Measurements from ENCODE around the gene EPS15.
"Not testable (repeated sequence)": the region's sequence is repeated elsewhere in the genome, so short reads cannot be mapped to it uniquely, and the experiment has no call there.

EPS15 gene

DNA sequence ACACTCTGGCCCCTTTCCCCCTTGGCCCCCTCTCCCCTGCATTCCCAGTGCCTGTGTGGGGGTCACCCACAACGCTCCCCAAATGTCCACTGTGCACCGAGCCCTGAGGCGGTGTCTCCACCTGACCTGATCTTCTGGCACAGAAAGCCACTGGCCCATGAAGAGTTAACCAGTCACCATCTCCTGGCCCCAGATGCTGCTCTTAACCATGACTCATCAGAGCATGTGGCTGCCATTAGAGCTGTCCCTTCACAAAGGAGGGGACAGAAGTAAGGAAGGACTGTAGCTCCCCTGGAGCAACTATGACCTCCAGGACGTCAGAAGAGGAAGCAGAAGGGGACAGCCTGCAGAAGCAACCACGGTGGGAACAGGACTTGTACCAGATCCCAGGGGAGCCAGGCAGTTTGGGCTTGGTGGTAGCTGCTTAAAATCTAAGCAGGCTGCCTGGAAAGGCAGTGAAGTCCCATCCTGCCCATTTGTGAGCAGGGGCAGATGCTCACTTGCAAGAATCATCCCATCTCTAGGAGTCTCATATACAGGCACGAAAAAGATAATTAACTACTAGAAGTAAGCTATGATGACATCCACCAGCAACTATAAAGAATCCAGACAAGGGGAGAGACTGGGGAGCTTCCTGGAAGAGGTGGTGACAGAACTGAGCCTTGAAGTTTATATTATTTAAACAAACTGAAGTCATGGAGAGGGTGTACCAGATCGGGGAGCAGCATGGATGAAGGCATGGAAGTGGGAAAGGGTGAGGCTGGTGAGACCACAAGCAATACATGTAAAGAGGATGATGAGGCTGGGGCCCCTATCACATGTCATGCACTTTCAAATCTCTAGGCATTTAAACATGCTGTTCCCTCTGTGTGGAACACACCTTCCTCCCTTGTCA lies 187.6 kb downstream of the EPS15 start:
- no peak for DNase-seq (ENCODE audit: low read depth)

DNA sequence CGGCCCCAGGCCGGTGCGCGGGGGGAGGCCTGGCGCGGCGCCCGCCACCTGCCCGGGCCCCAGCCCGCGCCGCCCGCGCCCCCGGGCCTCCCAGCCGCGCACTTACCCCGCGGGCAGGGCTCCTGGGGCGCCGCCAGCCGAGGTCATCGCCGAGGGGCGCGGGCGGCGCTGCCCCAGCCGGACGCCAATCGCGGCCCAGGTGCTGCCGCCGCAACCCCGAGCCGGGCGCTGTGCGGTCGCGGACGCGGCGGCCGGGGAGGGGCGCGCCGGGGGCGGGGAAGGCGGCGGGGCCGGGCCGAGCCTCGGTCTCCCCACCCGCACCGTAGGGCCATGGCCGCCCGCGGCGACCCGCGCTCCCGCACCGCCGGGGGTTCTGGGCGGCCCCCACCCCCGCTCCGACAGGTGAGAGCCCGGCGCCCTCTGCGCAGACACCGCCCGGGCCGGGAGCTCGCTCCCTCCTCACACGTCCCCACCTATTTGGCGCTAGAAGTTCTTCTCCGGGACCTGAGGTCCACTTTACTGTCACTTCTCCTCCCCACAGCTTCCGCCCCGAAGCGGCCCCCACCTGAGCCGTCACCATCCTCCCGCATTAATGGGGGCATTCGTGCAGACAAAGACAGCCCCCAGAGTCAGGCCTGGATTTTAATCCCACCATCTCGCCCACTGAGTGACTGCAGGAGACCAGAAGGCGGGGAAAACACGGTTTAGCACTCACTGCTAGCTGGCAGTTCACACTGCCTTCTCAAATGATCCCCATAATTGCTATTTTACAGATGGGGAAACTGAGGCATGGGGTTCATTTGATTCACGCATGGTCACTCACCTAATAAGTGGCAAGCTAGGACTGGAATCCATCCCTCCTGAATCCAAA lies 188.5 kb downstream of the EPS15 start, which contains the start of gene TTC39A:
TTC39A (minus strand) TSS at position 232 of the 871 bp plus-strand sequence; CDS start at position 147, 85 bp downstream.
- DNase-seq (ENCODE audit: low read depth), result no peak

DNA sequence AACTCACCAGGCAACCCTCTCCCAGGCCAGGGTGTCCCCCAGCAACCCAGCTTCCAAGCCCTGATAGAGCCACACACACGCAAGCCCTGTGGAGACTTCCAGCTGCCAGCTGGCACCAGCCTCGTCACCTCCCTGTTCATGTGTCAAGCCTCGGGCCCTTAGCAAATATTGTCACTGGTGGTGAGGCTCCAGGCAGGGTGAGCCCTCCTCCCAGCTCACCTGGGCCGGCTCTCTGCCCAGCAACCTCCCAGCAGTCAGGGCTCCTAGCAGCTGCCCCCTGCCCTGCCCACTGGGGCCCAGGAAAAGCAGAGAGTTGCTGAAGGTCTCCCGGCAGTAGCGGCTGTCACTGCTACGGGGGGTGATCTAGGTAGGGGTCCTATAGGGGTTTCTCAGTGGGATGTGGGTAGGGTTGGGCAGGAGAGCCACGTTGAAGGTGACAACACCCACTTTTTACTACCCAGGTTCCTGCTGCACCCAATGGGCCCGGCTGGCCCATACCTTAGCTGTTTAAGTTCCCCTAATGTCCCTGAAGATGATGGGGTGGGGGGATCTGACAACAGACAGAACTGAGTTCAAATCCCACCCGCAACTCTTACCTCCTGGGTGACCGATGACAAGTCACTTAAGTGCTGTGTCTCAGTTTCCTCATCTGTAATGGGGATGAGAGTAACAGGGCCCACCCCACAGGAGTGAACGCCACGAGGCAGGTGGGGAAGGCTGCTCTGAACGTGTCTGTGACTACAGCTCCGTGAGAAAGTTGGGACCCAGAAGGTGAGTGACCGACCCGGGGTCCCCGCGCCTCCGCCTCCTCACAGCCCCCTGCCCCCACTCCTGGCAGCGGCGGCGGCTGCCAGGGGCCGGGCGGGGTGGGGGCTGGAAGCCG lies 189.4 kb downstream of the EPS15 start:
- no peak for DNase-seq (ENCODE audit: low read depth)

DNA sequence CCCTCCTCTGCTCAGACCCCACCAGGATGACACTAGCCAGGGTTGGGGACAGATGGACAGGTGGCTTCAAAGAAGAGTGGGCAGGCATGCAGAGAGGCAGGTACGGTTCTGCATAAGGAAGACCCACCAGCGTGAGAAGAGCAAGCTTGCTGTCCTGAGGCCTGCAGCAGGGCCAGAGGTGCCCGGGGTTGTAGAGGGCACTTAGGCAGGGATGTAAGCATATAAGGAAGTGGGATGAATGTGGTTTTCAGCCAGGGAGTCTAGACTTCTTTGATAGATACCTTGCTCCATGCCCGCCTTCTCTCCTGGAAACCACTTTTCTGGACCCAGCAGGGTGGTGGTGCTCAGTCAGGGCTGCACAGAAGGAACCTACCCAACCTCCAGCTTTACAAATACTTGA lies 190.1 kb downstream of the EPS15 start:
- DNase-seq (ENCODE audit: low read depth), result no peak

DNA sequence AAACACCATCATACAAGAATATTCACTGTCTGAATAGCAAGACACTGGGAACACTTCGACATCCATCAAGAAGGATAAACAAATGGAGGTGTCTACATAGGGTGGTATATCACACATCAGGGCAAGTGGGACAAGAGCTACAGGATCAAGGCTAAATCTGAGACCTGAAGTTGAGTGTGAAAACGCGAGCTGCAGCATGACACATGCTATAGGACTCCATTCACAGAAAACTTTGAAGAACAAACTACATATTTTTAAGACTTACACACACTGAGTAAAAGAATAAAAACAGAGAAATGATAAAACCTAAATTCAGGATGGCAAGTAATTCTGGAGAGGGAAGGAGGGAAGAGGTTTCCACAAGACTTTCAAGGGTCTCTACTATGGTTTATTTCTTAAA lies 190.8 kb downstream of the EPS15 start:
- DNase-seq (ENCODE audit: low read depth), result no peak

DNA sequence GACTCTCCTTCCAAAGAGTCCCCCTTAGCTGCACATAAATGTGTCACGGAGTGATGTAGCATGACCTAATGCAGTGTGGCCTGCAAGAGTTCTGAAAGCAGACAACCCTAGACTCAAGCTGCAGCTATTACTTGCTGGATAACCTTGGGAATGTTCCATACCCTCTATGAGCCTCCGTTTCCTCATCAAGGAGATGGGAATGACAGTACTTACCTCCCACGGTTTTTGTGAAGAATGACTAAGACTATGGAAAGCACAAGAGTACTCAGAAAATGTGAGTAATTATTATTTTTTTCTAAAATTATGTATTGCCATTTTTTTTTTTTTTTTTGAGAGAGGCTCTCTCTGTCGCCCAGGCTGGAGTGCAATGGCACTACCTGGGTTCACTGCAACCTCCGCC lies 191.7 kb downstream of the EPS15 start:
- no peak for DNase-seq (ENCODE audit: low read depth)

DNA sequence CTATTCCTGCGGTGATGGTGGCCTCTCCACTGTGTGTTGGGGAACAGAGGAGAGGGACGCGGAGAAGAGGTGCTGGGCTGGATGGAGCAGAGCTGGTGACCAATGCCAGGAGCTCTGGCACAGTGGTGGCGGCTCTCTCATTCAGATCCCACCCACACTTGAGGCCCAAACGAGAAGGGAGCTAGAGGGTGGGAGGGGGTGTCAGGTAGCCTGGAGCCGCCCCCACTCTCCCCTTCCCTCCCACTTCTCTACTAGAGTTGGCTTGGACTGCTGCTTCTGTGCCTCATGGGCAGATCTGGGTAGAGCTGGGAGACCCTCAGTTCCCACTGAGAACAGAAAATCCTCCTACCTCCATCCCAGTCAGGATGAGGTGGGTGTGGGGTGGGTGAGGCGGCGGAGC lies 192.2 kb downstream of the EPS15 start:
- no peak for DNase-seq (ENCODE audit: low read depth)

DNA sequence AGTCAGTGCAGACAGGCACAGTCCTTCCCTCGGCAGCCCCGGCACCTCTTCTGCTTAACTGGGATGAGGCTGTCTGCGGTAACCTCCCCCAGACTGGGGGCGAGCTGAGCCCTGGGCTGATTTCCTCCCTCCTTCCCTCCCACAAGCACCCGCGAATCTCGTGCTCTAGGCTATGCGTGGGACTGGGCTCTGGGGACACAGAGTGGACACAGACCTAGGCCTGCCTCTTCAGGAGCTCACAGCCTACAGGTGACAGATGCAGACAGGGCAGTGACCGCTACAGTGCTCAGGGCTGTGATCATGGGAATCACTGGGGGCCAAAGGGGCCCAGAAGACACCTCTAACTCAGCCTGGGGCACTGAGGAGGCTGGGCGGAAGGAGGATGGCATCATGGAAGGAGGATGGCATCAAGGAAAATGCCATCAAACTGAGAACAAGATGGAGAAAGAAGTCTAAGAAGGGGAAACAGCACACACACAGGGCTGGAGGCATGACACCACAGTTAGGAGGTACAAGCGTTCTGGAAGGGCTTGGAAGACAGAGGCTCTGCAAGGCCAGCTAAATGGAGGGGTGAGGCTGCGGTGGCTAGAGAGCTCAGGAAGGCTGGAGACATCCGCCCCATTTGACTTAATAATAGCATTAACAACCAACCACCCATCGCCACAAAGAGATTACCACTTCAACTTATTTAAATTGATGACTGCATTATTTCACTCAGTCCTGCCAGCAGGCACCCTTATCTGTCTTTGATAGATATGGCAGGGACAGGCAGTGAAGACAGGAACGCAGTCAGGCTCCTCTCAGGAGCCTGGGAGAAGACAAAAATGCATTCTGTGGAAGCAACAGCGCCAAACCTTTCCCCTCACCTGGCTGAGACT lies 192.9 kb downstream of the EPS15 start:
- DNase-seq (ENCODE audit: low read depth), result no peak

DNA sequence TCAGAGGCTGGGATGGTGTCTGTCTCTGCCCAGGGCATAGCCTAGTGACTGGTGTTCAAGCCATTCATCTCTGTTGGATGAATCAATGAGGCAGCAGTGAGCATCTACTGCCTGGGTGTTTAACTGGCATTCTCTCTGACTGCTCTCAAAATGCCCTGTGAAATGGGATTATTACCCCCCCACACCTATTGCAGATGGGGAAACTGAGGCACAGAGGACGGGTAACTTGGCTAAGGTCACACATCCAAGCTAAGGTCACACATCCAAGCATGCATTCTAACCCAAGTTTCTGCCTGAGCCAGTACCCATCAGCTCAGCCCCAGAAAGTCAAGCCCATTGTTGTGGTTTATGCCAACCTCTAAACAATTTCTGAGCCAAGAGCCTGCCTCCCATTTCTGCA lies 193.7 kb downstream of the EPS15 start:
- DNase-seq (ENCODE audit: low read depth), result no peak

DNA sequence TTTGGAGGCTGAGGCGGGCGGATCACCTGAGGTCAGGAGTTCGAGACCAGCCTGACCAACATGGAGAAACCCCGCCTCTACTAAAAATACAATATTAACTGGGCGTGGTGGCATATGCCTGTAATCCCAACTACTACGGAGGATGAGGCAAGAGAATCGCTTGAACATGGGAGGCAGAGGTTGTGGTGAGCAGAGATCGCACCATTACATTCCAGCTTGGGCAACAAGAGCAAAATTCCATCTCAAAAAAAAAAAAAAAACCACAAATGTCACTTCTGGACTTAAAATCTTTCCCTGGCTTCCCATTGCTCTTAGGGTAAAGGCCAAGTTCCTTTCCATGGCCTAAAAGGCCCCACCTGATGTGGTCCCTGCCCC lies 194.1 kb downstream of the EPS15 start:
- not testable (repeated sequence) for DNase-seq (ENCODE audit: low read depth)

DNA sequence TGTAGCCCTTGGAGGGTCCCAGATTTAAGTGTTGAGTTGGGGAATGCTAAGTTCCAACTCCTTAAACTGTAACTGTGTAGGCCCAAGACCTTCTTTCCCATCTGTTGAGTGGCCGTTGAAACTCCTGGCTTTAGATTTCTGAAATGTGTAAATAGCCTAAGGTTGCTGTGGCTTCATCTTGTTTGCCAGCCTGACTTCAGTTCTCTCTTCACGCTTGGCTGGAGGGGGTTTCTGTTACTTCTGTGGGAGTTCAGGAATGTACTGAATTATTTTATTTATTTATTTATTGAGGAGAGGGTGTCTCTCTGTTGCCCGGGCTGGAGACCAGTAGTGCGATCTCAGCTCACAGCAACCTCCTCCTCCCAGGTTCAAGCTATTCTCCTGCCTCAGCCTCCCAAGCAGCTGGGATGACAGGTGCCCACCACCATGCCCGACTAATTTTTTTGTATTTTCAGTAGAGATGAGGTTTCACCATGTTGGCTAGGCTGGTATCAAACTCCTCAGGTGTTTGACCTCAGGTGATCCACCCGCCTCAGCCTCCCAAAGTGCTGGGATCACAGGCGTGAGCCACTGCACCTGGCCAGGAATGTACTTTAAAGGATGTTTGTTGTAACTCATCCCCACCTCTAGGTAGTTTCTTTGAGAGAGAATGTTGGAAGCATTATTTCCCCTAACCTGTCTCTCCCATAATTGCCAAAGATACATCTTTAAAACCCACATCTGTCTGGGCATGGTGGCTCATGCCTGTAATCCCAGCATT lies 194.6 kb downstream of the EPS15 start:
- DNase-seq (ENCODE audit: low read depth), result no peak

DNA sequence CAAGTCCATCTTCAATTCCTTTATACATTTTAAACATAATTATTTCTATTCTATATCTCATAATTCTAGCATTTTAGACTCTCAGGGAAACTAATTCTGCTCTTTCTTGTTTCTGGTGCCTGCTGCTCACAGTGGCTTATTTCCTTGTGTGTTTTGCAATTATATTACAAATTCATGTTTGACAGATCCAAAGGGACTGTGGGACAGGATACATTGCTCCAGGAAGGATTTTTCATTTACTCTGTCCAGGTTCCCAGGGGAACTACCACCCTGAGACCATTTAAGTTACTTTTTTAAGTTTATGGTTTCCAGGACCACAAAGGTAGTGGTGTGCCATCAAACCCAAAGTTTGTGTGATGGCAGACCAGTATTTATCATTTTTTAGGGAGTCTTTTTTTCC lies 195.3 kb downstream of the EPS15 start:
- DNase-seq (ENCODE audit: low read depth), result no peak

DNA sequence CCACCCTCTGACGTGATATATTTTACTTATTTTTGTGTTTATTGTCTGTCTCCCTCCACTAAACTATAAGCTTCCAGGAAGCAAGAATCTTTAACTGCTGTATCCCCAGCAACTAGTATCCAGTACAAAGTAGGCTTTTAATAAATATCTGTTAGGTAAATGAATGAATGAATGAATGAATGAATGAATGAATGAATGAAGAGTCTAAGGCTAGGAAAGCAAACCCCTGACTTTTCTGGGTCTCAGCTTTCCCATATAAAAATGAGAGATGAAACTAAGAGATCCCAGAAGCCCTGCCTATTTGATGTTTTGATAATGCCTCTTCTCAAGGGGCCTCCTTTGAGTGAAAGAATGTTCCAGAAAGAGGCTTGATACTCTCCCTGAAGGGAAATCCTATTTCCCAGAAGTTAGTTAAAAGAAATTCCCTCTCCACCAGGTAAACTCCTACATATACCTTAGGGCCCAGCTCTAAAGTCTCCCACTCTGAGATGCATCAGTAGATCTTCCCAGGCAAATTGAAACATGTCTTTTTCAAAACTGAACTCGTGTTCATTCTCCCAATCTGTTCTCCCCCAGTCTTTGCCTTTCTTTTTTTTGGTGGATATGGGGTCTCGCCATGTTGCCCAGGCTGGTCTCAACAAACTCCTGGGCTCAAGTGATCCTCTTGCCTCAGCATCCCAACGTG lies 196.5 kb downstream of the EPS15 start:
- no peak for DNase-seq (ENCODE audit: low read depth)

DNA sequence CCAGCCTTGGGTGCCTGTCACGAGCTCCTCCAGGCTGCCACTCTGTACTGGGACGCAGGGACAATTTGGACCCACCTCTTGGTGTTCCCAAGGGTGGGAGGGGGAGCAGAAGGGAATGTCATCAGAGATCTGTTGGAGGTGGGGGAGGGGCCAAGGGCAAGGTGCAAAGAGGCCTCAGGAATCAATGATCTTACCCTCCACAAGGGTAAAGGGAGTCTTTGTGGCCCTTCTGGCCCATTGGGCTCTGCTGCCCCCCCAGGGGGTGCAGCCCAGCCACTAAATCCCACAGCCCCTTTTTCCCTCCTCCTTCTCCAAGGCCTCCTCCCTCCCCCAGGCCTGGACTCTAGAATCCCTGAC lies 197.2 kb downstream of the EPS15 start:
- no peak for DNase-seq (ENCODE audit: low read depth)

DNA sequence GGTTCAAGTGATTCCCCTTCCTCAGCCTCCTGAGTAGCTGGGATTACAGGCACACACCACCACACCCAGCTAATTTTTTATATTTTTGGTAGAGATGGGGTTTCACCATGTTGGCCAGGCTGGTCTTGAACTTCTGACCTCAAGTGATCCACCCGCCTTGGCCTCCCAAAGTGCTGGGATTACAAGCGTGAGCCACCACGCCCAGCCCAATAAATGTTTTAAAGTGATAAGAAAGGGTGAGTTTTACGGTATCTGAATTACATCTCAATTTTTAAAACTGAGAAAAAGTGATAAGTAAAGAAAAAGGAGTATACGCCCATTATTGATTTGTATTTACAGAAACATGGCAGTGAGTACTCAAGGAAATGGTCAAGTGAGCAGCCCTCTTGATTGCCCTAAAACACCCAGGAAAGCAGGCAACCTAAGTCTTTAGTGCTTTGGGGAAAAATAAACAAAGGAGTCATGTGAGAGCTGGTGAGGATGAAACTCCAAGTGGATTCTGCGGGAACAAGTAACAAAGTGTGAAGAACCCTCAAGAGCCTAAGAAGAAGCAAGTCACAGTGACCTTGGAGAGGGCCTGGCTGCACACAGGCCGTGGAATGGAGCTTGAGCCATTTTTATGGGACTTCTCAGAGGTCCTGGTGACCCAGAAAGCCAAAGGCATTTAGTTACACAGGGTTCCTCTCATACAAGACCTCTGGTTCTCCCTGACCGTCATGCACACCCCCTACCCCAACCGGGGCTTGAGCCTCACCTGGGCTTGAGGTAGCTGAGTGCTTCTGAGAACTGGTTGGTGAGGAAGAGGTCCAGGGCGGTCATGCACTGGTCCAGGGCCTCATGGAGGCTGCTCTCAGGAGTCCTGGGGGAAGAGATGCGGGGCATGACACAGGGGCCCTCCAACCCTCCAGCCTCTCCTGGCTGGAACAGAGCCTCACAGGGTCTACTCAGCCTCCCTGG lies 197.8 kb downstream of the EPS15 start:
- DNase-seq (ENCODE audit: low read depth), result no peak

DNA sequence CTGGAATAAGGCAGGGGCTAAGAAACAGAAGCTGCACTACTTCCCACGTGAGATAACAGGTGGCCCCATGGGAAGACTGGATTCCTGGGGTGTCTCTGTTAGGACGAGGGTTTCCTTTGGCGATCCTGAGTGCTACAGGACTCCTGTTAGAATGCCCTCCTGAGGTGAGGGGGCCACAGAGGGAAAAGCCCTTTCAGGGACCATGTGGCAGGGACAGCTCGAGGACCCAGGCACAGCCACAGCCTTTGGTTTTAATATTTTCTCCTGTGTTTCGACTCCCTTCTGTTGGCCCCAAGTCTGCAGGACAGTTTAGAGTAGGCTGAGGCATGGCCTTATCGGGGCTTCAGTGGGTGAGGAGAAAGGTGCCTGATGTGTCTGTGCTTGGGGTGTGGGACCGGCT lies 201.3 kb downstream of the EPS15 start:
- DNase-seq (ENCODE audit: low read depth), result no peak

DNA sequence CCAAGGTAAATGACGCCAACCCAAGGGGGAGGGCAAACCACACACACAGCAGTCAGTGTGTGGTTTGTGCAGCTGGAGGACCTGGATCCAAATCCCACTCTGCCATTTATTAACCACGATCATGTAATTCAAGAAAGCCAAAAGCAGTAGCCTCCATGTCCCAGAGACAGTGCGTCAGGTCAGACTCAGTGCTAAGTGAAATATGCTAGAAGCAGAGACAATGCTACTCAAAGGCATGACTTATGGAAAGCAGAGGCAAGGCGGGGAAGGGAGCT lies 202.3 kb downstream of the EPS15 start:
- no peak for DNase-seq (ENCODE audit: low read depth)

DNA sequence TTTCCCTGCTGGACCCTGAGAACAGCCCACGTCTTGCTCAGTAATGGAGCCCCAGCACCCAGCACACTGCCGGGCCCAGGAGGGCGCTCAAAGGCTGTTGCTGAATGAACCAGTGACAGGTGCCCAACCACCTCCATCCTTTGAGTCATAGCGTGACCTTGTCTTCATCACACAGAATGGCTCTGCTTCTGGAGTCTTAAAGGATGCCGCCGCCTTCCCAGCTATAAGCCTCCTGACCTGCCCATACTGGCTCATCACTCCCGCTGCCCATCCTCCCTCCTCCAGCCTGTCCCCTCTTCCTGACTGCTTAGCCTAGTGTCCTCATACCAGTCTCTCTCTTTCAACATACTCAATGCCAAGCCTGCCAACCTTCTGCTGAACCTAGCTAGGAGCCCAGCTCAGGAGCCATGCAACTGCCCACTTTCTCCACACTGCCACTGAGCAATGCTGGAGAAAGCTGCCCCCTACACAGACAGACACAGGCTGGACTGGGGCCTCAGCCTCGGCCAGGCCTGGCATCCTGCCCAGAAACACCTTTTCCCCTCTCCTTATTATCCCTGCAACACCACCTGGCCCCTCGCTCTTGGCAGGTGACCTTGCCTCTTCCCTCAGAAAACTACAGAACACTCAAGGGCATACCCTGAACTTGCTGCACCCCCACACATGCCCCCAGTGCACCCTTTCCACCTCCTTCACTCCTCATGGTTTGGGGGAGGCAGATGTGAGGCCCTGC lies 202.8 kb downstream of the EPS15 start:
- DNase-seq (ENCODE audit: low read depth), result no peak
